K562 (cell line): ENCODE data around the gene IFIT2. TPM values are rescaled to one million over a fixed set of nuclear protein-coding genes. Genes with fewer than 3 reads are reported as not detected.

Experiments
- CEBPG ChIP-seq, 3 experiments: fragments of 200-800 bp in 1 of 3; sonication (Bioruptor generic) in 1 of 3; sonication (generic) in 1 of 3; formaldehyde crosslinking in 1 of 3; IDR thresholded peaks in 2 of 3; conservative IDR thresholded peaks in 1 of 3; 2 replicates each; pipeline versions ENCODE4 v1.6.1 to v1.8.0; 2016 to 2022; ENCODE audit warnings: missing compliant biosample characterization in 2 of 3, missing genetic modification characterization in 2 of 3, mild to moderate bottlenecking in 1 of 3, missing genetic modification reagents in 1 of 3
- GABPA ChIP-seq: fragments of 200-800 bp; sonication (Bioruptor generic); conservative IDR thresholded peaks from 2 replicates; pipeline ENCODE4 v1.6.1; 2016; ENCODE audit warnings: low read depth, missing genetic modification characterization, missing compliant biosample characterization
- KLF6 ChIP-seq: fragments of 250-450 bp; sonication (Bioruptor Pico); IDR thresholded peaks from 2 replicates; pipeline ENCODE4 v1.4.0; 2020; ENCODE audit warnings: mild to moderate bottlenecking, moderate library complexity, borderline replicate concordance
- MECOM ChIP-seq: fragments of 250-450 bp; sonication (Bioruptor Pico); IDR thresholded peaks from 2 replicates; pipeline ENCODE4 v1.8.0; 2022; ENCODE audit warnings: inconsistent platforms
- MEF2D ChIP-seq: conservative IDR thresholded peaks from 2 replicates; pipeline ENCODE4 v1.6.1; 2016; ENCODE audit warnings: low read depth, missing genetic modification characterization, missing compliant biosample characterization
- NONO ChIP-seq, 2 experiments: fragments of 200-400 bp in 1 of 2; fragments of 450-650 bp in 1 of 2; formaldehyde crosslinking in 1 of 2; IDR thresholded peaks; 2 replicates each; pipeline ENCODE4 v1.6.1; 2017; ENCODE audit warnings: low read depth in 2 of 2, mild to moderate bottlenecking in 2 of 2, moderate library complexity in 2 of 2, low read length in 1 of 2
- NR2C2 ChIP-seq, 2 experiments: fragments of 200-800 bp in 1 of 2; sonication (Bioruptor generic) in 1 of 2; sonication (generic) in 1 of 2; formaldehyde crosslinking in 1 of 2; IDR thresholded peaks; 2 replicates each; pipeline versions ENCODE4 v1.6.1 to v1.8.0; 2016 to 2022; ENCODE audit warnings: mild to moderate bottlenecking in 1 of 2, missing compliant biosample characterization in 1 of 2, missing genetic modification characterization in 1 of 2, missing genetic modification reagents in 1 of 2
- POLR2G ChIP-seq: fragments of 200-400 bp; formaldehyde crosslinking; IDR thresholded peaks from 2 replicates; pipeline ENCODE4 v1.6.1; 2017; ENCODE audit warnings: low read depth, mild to moderate bottlenecking, antibody characterized with exemption, low read length, moderate library complexity
- POLR2H ChIP-seq: IDR thresholded peaks from 2 replicates; pipeline ENCODE4 v1.6.1; 2016; ENCODE audit warnings: missing genetic modification characterization, low read depth, mild to moderate bottlenecking, control low read depth, missing compliant biosample characterization, moderate library complexity
- PPARD ChIP-seq: fragments of 250-450 bp; sonication (Bioruptor Pico); IDR thresholded peaks from 2 replicates; pipeline ENCODE4 v1.8.0; 2022; ENCODE audit warnings: inconsistent platforms, mild to moderate bottlenecking, moderate library complexity
- TCFL5 ChIP-seq: fragments of 250-450 bp; sonication (Bioruptor Pico); conservative IDR thresholded peaks from 2 replicates; pipeline ENCODE4 v1.6.1; 2021; ENCODE audit warnings: mild to moderate bottlenecking, moderate library complexity, matching md5 sums
- ZKSCAN8 ChIP-seq: fragments of 200-800 bp; sonication (Bioruptor generic); IDR thresholded peaks from 2 replicates; pipeline ENCODE4 v1.6.1; 2016; ENCODE audit warnings: missing genetic modification characterization, missing compliant biosample characterization
- ZNF239 ChIP-seq: fragments of 250-450 bp; sonication (Bioruptor Pico); IDR thresholded peaks from 2 replicates; pipeline ENCODE4 v1.4.0; 2020; ENCODE audit warnings: mild to moderate bottlenecking
- ZNF3 ChIP-seq: fragments of 250-450 bp; sonication (Bioruptor Pico); IDR thresholded peaks from 2 replicates; pipeline ENCODE4 v1.5.0; 2021; ENCODE audit warnings: mild to moderate bottlenecking, moderate library complexity
- ZNF311 ChIP-seq: fragments of 250-450 bp; sonication (Bioruptor Pico); IDR thresholded peaks from 2 replicates; pipeline ENCODE4 v1.4.0; 2020; ENCODE audit warnings: mild to moderate bottlenecking, moderate library complexity
- ZNF507 ChIP-seq: conservative IDR thresholded peaks from 2 replicates; pipeline ENCODE4 v1.6.1; 2017; ENCODE audit warnings: missing genetic modification characterization, missing compliant biosample characterization
- ZNF589 ChIP-seq: fragments of 200-800 bp; sonication (Bioruptor generic); IDR thresholded peaks from 2 replicates; pipeline ENCODE4 v1.6.1; 2016; ENCODE audit warnings: low read depth, missing genetic modification characterization, missing compliant biosample characterization
- polyA plus RNA-seq, 8 experiments: library from polyadenylated mRNA; depleted of rRNA in 4 of 8; stranded (reverse) in 5 of 8; unstranded in 3 of 8; fragments of >200 nt; fragmentation: Nextera tagmentation in 2 of 8; fragmentation: Illumina TruSeq in 1 of 8; extraction: Ambion mirVana in 2 of 8; extraction: Trizol in 1 of 8; gene quantifications; 2 replicates each; pipeline versions ENCODE4 v1.2.1 to v1.2.3, GENCODE V29; 2011 to 2014; ENCODE audit warnings: inconsistent platforms in 1 of 8, missing spikeins in 1 of 8
- total RNA-seq, 7 experiments: library from RNA; depleted of rRNA in 6 of 7; stranded (reverse); fragments of >200 nt in 6 of 7; fragmentation: Illumina TruSeq in 2 of 7; extraction: Trizol in 2 of 7; gene quantifications; 2 replicates each; pipeline versions ENCODE4 v1.2.1 to v1.2.3, GENCODE V29; 2011 to 2021; ENCODE audit warnings: low replicate concordance in 1 of 7
- TF ChIP-seq, protein P1 (sequence below): fragments of 250-450 bp; sonication (Bioruptor Pico); IDR thresholded peaks from 2 replicates; pipeline ENCODE4 v1.5.0; 2020; ENCODE audit warnings: mild to moderate bottlenecking
- TF ChIP-seq, protein P2 (sequence below): fragments of 250-450 bp; sonication (Bioruptor Pico); IDR thresholded peaks from 2 replicates; pipeline ENCODE4 v1.4.0; 2020; ENCODE audit warnings: mild to moderate bottlenecking
- TF ChIP-seq, protein P3 (sequence below): fragments of 450-650 bp; formaldehyde crosslinking; IDR thresholded peaks from 2 replicates; pipeline ENCODE4 v1.4.0; 2020; ENCODE audit warnings: mild to moderate bottlenecking, moderate library complexity
- TF ChIP-seq, protein P4 (sequence below): sonication (generic); formaldehyde crosslinking; IDR thresholded peaks from 2 replicates; pipeline ENCODE4 v1.8.0; 2022; ENCODE audit warnings: missing genetic modification reagents, mild to moderate bottlenecking, borderline replicate concordance

IFIT2 gene
- total and polyA plus RNA-seq, 9 of the 15 experiments (the other 6 are each of a cell fraction or from before 2014, with no cell fraction given) = 0.03 to 0.25 (median 0.10) TPM; not detected in 1

DNA sequence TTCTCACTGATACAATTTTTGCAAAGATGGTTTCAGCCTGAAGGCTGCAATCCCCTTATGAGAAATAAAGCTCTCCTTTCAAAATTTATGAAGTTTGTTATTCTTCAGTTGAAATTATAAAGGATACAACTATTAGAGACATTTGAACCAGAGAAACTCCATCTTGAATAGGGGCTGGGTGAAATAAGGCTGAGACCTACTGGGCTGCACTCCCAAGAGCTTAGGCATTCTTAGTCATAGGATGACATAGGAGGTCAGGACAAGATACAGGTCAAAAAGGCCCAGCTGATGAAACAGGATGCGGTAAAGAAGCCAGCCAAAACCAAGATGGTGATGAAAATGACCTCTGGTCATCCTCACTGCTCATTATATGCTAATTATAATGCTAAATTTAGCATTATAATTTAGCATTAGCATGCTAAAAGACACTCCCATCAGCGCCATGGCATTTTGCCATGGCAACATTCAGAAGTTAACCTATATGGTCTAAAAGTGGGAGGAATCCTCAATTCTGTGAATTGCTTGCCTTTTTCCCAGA lies 53.6 kb downstream of the IFIT2 start (continued):
- TF ChIP-seq PPARD (CRISPR knock-in tag) (0 out of 2 replicates have a peak, but pooled peaks have one; percentile 28), ZNF239 (peak; percentile 83), ZNF589 (CRISPR knock-in tag) (peak; percentile 99), MEF2D (no peak; the same call in 1 of the 2 replicates), GABPA (tag) (peak; percentile 50), ZNF3 (no peak), POLR2H (tag) (peak; percentile 50; the same call in 1 of the 2 replicates), ZNF311 (CRISPR knock-in tag) (peak; percentile 98), CEBPG (CRISPR knock-in tag; IDR thresholded peaks at IDR 0.05) (peak; percentile 60; the same call in 1 of the 2 replicates), CEBPG (tag; conservative IDR thresholded peaks at IDR 0.05 in 1 of 2, IDR thresholded peaks at IDR 0.05 in 1 of 2) (peak in 1 of 2 experiments; percentile 83; a peak in 2 of 4 replicates), ZKSCAN8 (CRISPR knock-in tag) (peak; percentile 85), MECOM (CRISPR knock-in tag) (peak; percentile 88), ZNF507 (tag) (no peak), NONO (IDR thresholded peaks at IDR 0.05; ENCODE audit: low read depth in 2 of 2, low read length in 1 of 2) (no peak), TCFL5 (CRISPR knock-in tag) (peak; percentile 76; the same call in 1 of the 2 replicates), NR2C2 (CRISPR knock-in tag; IDR thresholded peaks at IDR 0.05) (no peak), NR2C2 (tag; IDR thresholded peaks at IDR 0.05) (peak; percentile 82), KLF6 (peak; percentile 94), POLR2G (no peak)
- TF ChIP-seq, protein P1, sequence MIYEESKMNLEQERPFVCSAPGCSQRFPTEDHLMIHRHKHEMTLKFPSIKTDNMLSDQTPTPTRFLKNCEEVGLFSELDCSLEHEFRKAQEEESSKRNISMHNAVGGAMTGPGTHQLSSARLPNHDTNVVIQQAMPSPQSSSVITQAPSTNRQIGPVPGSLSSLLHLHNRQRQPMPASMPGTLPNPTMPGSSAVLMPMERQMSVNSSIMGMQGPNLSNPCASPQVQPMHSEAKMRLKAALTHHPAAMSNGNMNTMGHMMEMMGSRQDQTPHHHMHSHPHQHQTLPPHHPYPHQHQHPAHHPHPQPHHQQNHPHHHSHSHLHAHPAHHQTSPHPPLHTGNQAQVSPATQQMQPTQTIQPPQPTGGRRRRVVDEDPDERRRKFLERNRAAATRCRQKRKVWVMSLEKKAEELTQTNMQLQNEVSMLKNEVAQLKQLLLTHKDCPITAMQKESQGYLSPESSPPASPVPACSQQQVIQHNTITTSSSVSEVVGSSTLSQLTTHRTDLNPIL (CRISPR knock-in tag) = 0 out of 2 replicates have a peak, but pooled peaks have one; percentile 49
- TF ChIP-seq, protein P2, sequence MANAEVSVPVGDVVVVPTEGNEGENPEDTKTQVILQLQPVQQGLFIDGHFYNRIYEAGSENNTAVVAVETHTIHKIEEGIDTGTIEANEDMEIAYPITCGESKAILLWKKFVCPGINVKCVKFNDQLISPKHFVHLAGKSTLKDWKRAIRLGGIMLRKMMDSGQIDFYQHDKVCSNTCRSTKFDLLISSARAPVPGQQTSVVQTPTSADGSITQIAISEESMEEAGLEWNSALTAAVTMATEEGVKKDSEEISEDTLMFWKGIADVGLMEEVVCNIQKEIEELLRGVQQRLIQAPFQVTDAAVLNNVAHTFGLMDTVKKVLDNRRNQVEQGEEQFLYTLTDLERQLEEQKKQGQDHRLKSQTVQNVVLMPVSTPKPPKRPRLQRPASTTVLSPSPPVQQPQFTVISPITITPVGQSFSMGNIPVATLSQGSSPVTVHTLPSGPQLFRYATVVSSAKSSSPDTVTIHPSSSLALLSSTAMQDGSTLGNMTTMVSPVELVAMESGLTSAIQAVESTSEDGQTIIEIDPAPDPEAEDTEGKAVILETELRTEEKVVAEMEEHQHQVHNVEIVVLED = no peak
- TF ChIP-seq, protein P3, sequence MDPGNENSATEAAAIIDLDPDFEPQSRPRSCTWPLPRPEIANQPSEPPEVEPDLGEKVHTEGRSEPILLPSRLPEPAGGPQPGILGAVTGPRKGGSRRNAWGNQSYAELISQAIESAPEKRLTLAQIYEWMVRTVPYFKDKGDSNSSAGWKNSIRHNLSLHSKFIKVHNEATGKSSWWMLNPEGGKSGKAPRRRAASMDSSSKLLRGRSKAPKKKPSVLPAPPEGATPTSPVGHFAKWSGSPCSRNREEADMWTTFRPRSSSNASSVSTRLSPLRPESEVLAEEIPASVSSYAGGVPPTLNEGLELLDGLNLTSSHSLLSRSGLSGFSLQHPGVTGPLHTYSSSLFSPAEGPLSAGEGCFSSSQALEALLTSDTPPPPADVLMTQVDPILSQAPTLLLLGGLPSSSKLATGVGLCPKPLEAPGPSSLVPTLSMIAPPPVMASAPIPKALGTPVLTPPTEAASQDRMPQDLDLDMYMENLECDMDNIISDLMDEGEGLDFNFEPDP (CRISPR knock-in tag) = peak; percentile 78; the same call in 1 of the 2 replicates
- TF ChIP-seq, protein P4, sequence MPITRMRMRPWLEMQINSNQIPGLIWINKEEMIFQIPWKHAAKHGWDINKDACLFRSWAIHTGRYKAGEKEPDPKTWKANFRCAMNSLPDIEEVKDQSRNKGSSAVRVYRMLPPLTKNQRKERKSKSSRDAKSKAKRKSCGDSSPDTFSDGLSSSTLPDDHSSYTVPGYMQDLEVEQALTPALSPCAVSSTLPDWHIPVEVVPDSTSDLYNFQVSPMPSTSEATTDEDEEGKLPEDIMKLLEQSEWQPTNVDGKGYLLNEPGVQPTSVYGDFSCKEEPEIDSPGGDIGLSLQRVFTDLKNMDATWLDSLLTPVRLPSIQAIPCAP (CRISPR knock-in tag) = no peak
